Lung (tissue), 12 donors: Measurements from ENCODE around the gene NAPB. TPM values are rescaled to one million over a fixed set of nuclear protein-coding genes. Genes with fewer than 3 reads are reported as not detected.

Experiments
- ATAC-seq: fragments of 200-7000 bp; cut with Tn5 transposase; one replicate; pipeline ENCODE4 v1.9.1; 2020; ENCODE audit warnings: moderate number of reproducible peaks; ENCODE audit not compliant: insufficient read depth, low FRiP score
- DNase-seq, 3 donors: peaks; one replicate each; pipeline ENCODE4 v3.0.0-alpha.2; 2013 to 2017
- H3K27ac ChIP-seq, 2 donors: one replicate each; pipeline ENCODE4 v1.5.1; 2013; ENCODE audit warnings: mild to moderate bottlenecking in 2 of 2, moderate library complexity in 2 of 2, control low read depth in 1 of 2, inconsistent platforms in 1 of 2, low read depth in 1 of 2, low read length in 1 of 2
- H3K27me3 ChIP-seq, 3 donors: one replicate each; pipeline ENCODE4 v1.5.1; 2013; ENCODE audit warnings: low read length in 2 of 3; ENCODE audit not compliant: control insufficient read depth in 3 of 3, insufficient read depth in 3 of 3
- H3K36me3 ChIP-seq, 4 donors: one replicate each; pipeline ENCODE4 v1.5.1; 2013; ENCODE audit warnings: low read length in 4 of 4, mild to moderate bottlenecking in 1 of 4, moderate library complexity in 1 of 4; ENCODE audit not compliant: control insufficient read depth in 4 of 4, insufficient read depth in 4 of 4
- H3K4me1 ChIP-seq, 5 donors: one replicate each; pipeline ENCODE4 v1.5.1; 2013; ENCODE audit warnings: low read length in 5 of 5, mild to moderate bottlenecking in 2 of 5, moderate library complexity in 1 of 5; ENCODE audit not compliant: control insufficient read depth in 5 of 5, insufficient read depth in 5 of 5
- H3K4me3 ChIP-seq: one replicate; pipeline ENCODE4 v1.5.1; 2013; ENCODE audit warnings: mild to moderate bottlenecking, control low read depth, moderate library complexity
- H3K9ac ChIP-seq, 2 donors: one replicate each; pipeline ENCODE4 v1.5.1; 2013; ENCODE audit warnings: low read length in 2 of 2, control low read depth in 1 of 2; ENCODE audit not compliant: insufficient read depth in 1 of 2
- H3K9me3 ChIP-seq, 4 donors: one replicate each; pipeline ENCODE4 v1.5.1; 2013; ENCODE audit warnings: low read length in 3 of 4, mild to moderate bottlenecking in 1 of 4, moderate library complexity in 1 of 4; ENCODE audit not compliant: control insufficient read depth in 4 of 4, insufficient read depth in 3 of 4
- WGBS, 2 donors: extraction: QIAGEN DNeasy Blood & Tissue Kit; methylation state at CpG; one replicate each; pipeline ENCODE4 v1.1.7; 2013; 5-methylcytosine and 5-hydroxymethylcytosine counted together
- polyA plus RNA-seq, 2 donors: library from polyadenylated mRNA; stranded (reverse); fragments of 200-250 nt; gene quantifications; one replicate each; pipeline ENCODE4 v1.2.1, GENCODE V29; 2013
- total RNA-seq, 2 donors: library from RNA; depleted of rRNA in 1 of 2; stranded (reverse); fragments of >200 nt in 1 of 2; gene quantifications; one replicate each; pipeline ENCODE4 v1.2.1, GENCODE V29; 2014 to 2021
- TF ChIP-seq, protein P1 (sequence below): IDR thresholded peaks from 2 replicates; pipeline ENCODE4 v1.5.1; 2012; ENCODE audit warnings: mild to moderate bottlenecking; ENCODE audit errors: control extremely low read depth, extremely low read depth
- donor health status: control.
- donor health status: control.
- donor health status: Bipolar disorder and iron deficiency.
- donor health status: healthy.
- donor health status: DM: yes; HTN: yes; CAD: no.

The NAPB gene
- total and polyA plus RNA-seq, 4 donors = 4.4 to 45.7 (median 6.9) TPM

DNA sequence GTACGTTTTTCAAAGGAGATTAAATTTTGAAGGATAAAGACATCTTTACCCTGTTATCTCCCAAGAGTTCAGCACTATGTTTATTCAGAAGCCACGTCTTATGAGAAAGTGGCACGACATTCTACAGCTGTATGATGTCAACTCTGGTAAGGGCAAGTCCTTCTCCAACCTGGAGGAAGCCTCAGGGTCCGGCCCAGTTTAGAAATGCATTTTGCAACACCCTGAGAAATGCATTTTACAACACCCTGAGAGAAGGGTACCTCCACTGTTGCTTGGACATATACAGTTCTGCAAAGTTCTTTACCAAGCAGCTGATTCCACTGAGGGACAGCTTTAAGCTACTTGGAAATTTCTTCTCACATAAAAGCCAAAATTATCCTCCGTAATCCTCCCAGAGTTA is 17.5 kb downstream of the NAPB start:
- H3K27me3 ChIP-seq = no peaks in the 10 kb centered on the region
- 48 to 69% methylated on average over 5 of the region's 5 CpGs for whole genome bisulfite sequencing, 2 donors
- H3K9ac ChIP-seq = no peak overlapping the region

GRCh38 chr20:23401051-23401450 is 20.2 kb downstream of the NAPB start:
- peaks cover 0 to 10% (median 7%) of the 10 kb centered on the region in 5 donors for H3K4me1 ChIP-seq
- H3K27ac ChIP-seq = peak overlapping the region in 1 of 2 donors; percentile 49
- no peak overlapping the region for H3K4me3 ChIP-seq
- ATAC-seq = no peak
- H3K36me3 ChIP-seq = peaks cover 0 to 7% (median 4%) of the 10 kb centered on the region in 4 donors
- TF ChIP-seq, protein P1, sequence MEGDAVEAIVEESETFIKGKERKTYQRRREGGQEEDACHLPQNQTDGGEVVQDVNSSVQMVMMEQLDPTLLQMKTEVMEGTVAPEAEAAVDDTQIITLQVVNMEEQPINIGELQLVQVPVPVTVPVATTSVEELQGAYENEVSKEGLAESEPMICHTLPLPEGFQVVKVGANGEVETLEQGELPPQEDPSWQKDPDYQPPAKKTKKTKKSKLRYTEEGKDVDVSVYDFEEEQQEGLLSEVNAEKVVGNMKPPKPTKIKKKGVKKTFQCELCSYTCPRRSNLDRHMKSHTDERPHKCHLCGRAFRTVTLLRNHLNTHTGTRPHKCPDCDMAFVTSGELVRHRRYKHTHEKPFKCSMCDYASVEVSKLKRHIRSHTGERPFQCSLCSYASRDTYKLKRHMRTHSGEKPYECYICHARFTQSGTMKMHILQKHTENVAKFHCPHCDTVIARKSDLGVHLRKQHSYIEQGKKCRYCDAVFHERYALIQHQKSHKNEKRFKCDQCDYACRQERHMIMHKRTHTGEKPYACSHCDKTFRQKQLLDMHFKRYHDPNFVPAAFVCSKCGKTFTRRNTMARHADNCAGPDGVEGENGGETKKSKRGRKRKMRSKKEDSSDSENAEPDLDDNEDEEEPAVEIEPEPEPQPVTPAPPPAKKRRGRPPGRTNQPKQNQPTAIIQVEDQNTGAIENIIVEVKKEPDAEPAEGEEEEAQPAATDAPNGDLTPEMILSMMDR = no peak
- no peak overlapping the region for H3K9ac ChIP-seq
- H3K9me3 ChIP-seq = no peaks in the 10 kb centered on the region
- no peaks in the 10 kb centered on the region for H3K27me3 ChIP-seq
- DNase-seq = no peak
- 91 to 95% methylated on average over 5 of the region's 5 CpGs for WGBS, 2 donors

More for the DNA sequence above, 17.5 kb downstream of the NAPB start:
- H3K4me3 ChIP-seq = no peak overlapping the region
- ATAC-seq (no peak), DNase-seq (peak in 2 of 3 donors; percentile 8 to 22)
- no peaks in the 10 kb centered on the region for H3K9me3 ChIP-seq
- H3K36me3 ChIP-seq = peaks cover 0 to 7% (median 3%) of the 10 kb centered on the region in 4 donors
- peaks cover 0 to 15% (median 8%) of the 10 kb centered on the region in 5 donors for H3K4me1 ChIP-seq
- TF ChIP-seq, protein P1 = no peak
- no peak overlapping the region for H3K27ac ChIP-seq

GRCh38 chr20:23399568-23400241 is 21.6 kb downstream of the NAPB start:
- WGBS, 2 donors = 64 to 80% methylated on average over 6 of the region's 6 CpGs
- Histone ChIP-seq H3K9me3 (no peaks in the 10 kb centered on the region), H3K27me3 (no peaks in the 10 kb centered on the region), H3K36me3 (peaks cover 0 to 11% (median 9%) of the 10 kb centered on the region in 4 donors), H3K27ac (peak overlapping the region in 1 of 2 donors; percentile 53), H3K4me3 (no peak overlapping the region), H3K4me1 (peaks cover 0 to 9% (median 7%) of the 10 kb centered on the region in 5 donors), H3K9ac (no peak overlapping the region)
- TF ChIP-seq, protein P1 = no peak
- DNase-seq = no peak
- peak; percentile 79 for ATAC-seq
